NCI-H2029 treated with DMSO at 0.1 percent for 48 hours (cell line): Measurements from ENCODE around the gene BRD4.
"Not testable (repeated sequence)": the region's sequence is repeated elsewhere in the genome, so short reads cannot be mapped to it uniquely, and the experiment has no call there.

Experiments
- DNase-seq: peaks from one replicate; lab custom pipeline; 2025; lab: John Stamatoyannopoulos, UW

Gene BRD4

GRCh38 chr19:15360015-15360414 lies 27.7 kb upstream of the BRD4 start:
- not testable (repeated sequence) for DNase-seq

- no peak for DNase-seq
Observed at GRCh38 chr19:15358918-15359317, 26.6 kb upstream of the BRD4 start.

- DNase-seq = no peak
Observed at GRCh38 chr19:15357906-15358305, 25.6 kb upstream of the BRD4 start.

GRCh38 chr19:15354566-15355296 lies 22.4 kb upstream of the BRD4 start:
- no peak for DNase-seq

GRCh38 chr19:15353908-15354307 lies 21.6 kb upstream of the BRD4 start:
- no peak for DNase-seq

- not testable (repeated sequence) for DNase-seq
Observed at GRCh38 chr19:15352535-15352934, 20.2 kb upstream of the BRD4 start.

- not testable (repeated sequence) for DNase-seq
Observed at GRCh38 chr19:15341328-15341727, 9.0 kb upstream of the BRD4 start.

GRCh38 chr19:15340086-15340485 lies 7.7 kb upstream of the BRD4 start:
- no peak for DNase-seq

- DNase-seq = no peak
Observed at GRCh38 chr19:15337202-15337601, 4.9 kb upstream of the BRD4 start.

- not testable (repeated sequence) for DNase-seq
Observed at GRCh38 chr19:15335992-15336391, 3.7 kb upstream of the BRD4 start.

GRCh38 chr19:15331419-15332310 lies 674 bp downstream of the BRD4 start:
- DNase-seq = no peak

GRCh38 chr19:15330801-15331418 lies 1.4 kb downstream of the BRD4 start:
- no peak for DNase-seq

GRCh38 chr19:15328312-15328711 lies 4.0 kb downstream of the BRD4 start:
- DNase-seq = no peak

- DNase-seq = no peak
Observed at GRCh38 chr19:15324791-15325519, 7.4 kb downstream of the BRD4 start.

- no peak for DNase-seq
Observed at GRCh38 chr19:15323496-15324235, 8.7 kb downstream of the BRD4 start.

- DNase-seq = no peak
Observed at GRCh38 chr19:15321739-15322138, 10.6 kb downstream of the BRD4 start.

GRCh38 chr19:15320116-15320515 lies 12.2 kb downstream of the BRD4 start:
- DNase-seq = no peak

GRCh38 chr19:15318241-15318691 lies 14.1 kb downstream of the BRD4 start:
- no peak for DNase-seq

- no peak for DNase-seq
Observed at GRCh38 chr19:15317392-15318071, 14.8 kb downstream of the BRD4 start.

- no peak for DNase-seq
Observed at GRCh38 chr19:15316498-15316897, 15.8 kb downstream of the BRD4 start.

- peak; percentile 40 for DNase-seq
Observed at GRCh38 chr19:15315101-15315500, 17.2 kb downstream of the BRD4 start.
